WI38 (cell line): ENCODE measurements around the gene RUBCN.

Experiments used
- H3K4me3 ChIP-seq: 2 replicates; pipeline ENCODE4 v1.5.1; 2011; ENCODE audit warnings: low read depth, mild to moderate bottlenecking, control low read depth, low read length
- TF ChIP-seq, protein P1 (sequence below): IDR thresholded peaks from 2 replicates; pipeline ENCODE4 v1.5.1; 2012; ENCODE audit warnings: low read depth, mild to moderate bottlenecking, control low read depth, low read length

The RUBCN gene

DNA sequence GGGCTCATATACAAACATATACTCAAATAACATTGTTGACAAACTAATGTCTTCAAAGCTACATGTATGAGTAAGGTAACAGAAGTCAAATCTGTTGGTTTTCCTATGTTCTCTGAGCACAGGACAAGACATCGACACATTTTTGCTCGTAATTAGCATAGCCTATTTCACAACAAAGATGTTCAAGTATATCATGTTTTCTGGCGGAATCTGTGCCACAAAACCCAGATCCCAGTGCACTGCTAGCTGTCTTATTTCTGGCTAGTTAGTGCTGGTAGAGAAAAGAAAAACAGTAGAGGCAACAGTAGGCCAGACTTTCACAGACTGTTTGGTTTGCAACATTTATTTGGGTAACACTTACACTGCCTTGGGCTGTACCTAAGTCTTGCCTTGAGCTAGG lies 51.2 kb downstream of the RUBCN start:
- TF ChIP-seq, protein P1, sequence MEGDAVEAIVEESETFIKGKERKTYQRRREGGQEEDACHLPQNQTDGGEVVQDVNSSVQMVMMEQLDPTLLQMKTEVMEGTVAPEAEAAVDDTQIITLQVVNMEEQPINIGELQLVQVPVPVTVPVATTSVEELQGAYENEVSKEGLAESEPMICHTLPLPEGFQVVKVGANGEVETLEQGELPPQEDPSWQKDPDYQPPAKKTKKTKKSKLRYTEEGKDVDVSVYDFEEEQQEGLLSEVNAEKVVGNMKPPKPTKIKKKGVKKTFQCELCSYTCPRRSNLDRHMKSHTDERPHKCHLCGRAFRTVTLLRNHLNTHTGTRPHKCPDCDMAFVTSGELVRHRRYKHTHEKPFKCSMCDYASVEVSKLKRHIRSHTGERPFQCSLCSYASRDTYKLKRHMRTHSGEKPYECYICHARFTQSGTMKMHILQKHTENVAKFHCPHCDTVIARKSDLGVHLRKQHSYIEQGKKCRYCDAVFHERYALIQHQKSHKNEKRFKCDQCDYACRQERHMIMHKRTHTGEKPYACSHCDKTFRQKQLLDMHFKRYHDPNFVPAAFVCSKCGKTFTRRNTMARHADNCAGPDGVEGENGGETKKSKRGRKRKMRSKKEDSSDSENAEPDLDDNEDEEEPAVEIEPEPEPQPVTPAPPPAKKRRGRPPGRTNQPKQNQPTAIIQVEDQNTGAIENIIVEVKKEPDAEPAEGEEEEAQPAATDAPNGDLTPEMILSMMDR, result no peak
- no peak overlapping the region for H3K4me3 ChIP-seq

DNA sequence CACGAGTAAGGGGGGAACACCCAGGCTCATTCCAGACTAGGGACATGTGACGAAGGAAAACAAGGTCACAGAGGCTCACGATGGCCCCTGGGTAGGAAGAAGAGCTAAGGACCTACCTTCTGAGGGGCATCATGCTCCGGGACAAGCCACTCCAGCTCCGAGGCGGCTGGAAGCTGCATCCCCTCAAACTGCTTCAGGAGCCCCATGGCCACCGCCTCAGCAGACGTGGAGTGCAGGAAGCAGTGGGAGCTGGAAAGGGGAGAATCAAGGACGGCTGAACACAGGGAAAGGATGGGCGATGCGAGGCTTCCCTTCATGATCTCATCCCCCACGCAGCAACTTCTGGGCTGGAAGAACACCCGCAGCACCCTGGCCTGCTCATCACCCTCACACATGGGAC lies 53.5 kb downstream of the RUBCN start:
- H3K4me3 ChIP-seq, result no peak overlapping the region
- TF ChIP-seq, protein P1, result no peak

DNA sequence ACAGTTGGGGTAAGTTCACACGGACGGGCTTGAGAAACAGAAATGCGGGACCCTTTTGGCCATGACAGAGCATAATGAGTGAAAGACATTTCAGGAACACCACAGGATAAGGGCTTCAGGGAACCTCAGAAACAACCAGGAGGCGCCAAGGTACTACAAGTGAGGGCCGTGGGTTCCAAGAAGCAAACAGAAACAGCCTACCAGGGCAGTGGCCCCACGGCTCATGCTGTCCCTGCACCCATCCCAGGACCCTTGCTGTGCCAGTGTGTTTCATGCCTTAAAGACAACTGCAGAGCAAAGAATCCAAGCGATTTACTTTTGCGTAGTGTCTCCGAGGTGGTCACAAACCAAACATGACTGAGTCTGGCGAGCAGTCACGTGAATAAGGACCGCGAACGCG lies 54.0 kb downstream of the RUBCN start:
- TF ChIP-seq, protein P1, result no peak
- H3K4me3 ChIP-seq, result no peak overlapping the region

DNA sequence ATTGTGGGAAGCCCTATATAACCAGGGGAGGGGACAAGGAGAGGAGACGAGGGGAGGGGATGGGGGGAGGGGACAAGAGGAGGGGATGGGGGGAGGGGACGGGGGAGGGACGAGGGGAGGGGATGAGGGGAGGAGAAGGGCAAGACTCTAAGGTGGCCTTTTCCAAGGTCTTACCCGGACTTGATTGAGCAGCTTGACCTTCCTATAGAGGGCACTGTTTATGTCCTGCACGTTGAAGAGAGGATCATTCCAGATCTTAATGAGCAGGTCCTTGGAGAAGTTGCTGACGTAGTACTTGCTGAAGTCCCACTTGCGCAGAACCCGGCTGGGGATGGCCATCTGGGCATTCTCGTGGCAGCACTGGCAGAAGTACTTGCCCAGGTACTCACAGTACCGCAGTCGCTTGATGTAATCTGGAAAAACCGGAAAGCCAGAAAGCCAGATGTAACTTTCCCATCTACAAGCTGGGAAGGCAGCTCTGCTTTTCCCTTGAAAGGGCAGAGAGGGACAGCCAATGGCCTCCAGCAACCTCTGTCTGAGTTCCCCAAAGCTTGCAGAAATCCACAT lies 55.7 kb downstream of the RUBCN start:
- TF ChIP-seq, protein P1, result no peak
- H3K4me3 ChIP-seq, result no peak overlapping the region

DNA sequence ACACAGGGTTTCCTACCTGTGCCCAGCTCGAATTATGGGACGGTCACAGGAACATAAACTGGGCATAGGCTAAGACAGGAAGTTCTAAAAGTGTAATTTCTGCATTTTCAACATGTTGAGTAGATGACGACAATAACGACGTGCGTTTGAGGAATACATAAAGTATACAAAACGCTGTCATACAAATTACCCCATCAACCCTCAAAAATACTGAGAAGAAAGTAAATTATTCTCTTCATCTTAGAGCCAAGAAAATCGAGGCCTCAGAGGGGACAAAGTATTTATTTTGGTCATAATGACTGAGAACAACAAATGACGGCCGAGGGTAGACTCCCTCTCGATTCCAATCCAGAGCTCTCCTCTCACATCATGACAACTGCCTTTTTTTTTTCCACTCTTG lies 60.8 kb downstream of the RUBCN start:
- H3K4me3 ChIP-seq, result no peak overlapping the region

DNA sequence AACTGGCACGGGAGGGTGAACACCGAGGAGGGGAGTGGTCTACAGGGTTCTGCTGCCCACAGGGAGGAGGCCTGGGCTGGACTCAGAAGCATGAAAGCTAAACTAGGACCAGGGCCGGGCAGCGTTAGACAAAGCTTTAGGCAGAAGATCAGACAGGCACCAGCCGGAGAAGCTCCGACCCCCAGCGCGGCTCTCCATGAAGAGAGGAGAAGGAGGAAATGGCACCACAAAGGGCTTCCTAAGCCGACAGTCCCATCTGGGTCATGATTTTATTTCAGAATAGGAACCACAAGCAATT lies 61.2 kb downstream of the RUBCN start:
- TF ChIP-seq, protein P1, result no peak
- no peak overlapping the region for H3K4me3 ChIP-seq

More for the DNA sequence above, 60.8 kb downstream of the RUBCN start:
- TF ChIP-seq, protein P1, result no peak

DNA sequence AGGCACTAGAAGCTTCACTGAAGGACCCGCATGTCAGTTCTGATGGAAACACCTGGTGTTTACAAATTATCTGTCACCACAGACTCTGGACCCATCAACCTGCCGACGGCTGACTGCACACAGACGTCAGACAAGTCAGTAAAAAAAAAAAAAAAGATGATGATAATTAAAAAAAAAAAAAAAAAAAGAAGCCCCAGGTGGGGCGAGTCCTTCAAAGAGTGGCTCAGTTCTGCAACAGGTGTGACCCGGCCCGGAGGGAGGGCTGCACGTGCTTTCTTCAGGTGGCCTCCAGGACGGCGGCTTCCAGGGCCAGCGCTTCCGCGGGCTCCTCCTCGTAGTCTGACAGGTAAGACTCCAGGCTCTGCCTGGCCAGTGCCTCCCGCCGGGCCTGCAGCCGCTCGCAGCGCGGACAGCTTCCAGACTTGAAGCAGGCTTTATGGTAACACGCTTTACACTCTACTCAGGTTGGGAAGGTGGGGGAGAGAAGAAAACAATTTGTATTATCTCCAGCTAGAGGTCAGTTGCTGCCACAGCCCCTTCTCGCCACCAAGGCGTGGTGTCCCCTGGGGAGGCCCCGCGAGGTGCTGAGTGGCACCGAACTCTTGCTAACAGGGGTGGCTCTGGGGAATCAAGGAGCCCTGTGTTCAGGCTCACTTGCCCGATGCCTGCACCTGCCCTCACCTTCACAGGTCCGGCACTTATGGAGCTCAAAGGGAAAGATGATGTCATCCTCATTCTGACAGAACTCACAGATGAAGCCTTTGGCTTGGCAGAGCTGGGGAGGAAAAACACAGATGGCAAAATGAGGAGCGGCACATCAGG lies 61.8 kb downstream of the RUBCN start:
- TF ChIP-seq, protein P1, result no peak
- no peak overlapping the region for H3K4me3 ChIP-seq
